Prostate gland (tissue), 2 donors: Measurements from ENCODE around the gene OSCAR.

ENCODE experiments used
- CTCF ChIP-seq, 4 experiments: fragments of 200-600 bp in 2 of 4; fragments of 450-650 bp in 2 of 4; sonication (generic) in 2 of 4; IDR thresholded peaks; 1 replicate in 3 of 4; 2 replicates in 1 of 4; pipeline ENCODE4 v1.5.1; 2016 to 2019; ENCODE audit warnings: antibody characterized with exemption in 4 of 4, mild to moderate bottlenecking in 2 of 4, moderate library complexity in 2 of 4
- POLR2A ChIP-seq: fragments of 450-650 bp; IDR thresholded peaks from one replicate; pipeline ENCODE4 v1.6.1; 2016; ENCODE audit warnings: antibody characterized with exemption, mild to moderate bottlenecking

- no peak for TF ChIP-seq CTCF (IDR thresholded peaks at IDR 0.05)
- TF ChIP-seq POLR2A: no peak
Measured at GRCh38 chr19:54105796-54106195, 5.2 kb upstream of the OSCAR start.
